K562 (cell line): ENCODE measurements around the gene MPC2. TPM values are rescaled to one million over a fixed set of nuclear protein-coding genes. Genes with fewer than 3 reads are reported as not detected.
A peak's percentile ranks its signal among the peaks of the same experiment; 100 is the strongest.
"Not testable (repeated sequence)": the region's sequence is repeated elsewhere in the genome, so short reads cannot be mapped to it uniquely, and the experiment has no call there.

Experiments
- ATAC-seq: fragments of 200-7000 bp; cut with Tn5 transposase; 3 replicates; pipeline ENCODE4 v1.9.1; 2020; ENCODE audit warnings: moderate library complexity
- BruUV-seq: library from RNA; stranded (reverse); fragments of 400-500 nt; replicated peaks from 2 replicates; lab custom pipeline; 2021; lab: Mats Ljungman, UMichigan
- CTCF ChIA-PET: fragments of 300-600 bp; formaldehyde crosslinking; extraction: SDS; loops from one replicate; lab custom pipeline; 2021; ENCODE audit warnings: low intra/inter-chr PET ratio; lab: Yijun Ruan, JAX
- POLR2A ChIA-PET: fragments of 300-600, 350-650 bp; sonication (Branson Sonifier 250); formaldehyde crosslinking; extraction: SDS; loops from one replicate; lab custom pipeline; 2021; ENCODE audit warnings: antibody characterized with exemption, inconsistent platforms; lab: Yijun Ruan, JAX
- DNase-seq, 4 experiments: peaks; one replicate each; pipeline versions ENCODE4 v3.0.0 to v3.0.0-alpha.2; 2011 to 2018; ENCODE audit warnings: low spot score in 3 of 4, mixed read lengths in 3 of 4; ENCODE audit errors: extremely low read depth in 1 of 4
- FAIRE-seq: peaks from 2 replicates; lab custom pipeline; 2011; peaks lifted over from hg19 to GRCh38; lab: Jason Lieb, UNC
- H2AFZ ChIP-seq: 2 replicates; pipeline ENCODE4 v1.6.0; 2011; ENCODE audit warnings: low read depth, low read length, control low read depth, inconsistent platforms
- H3K27ac ChIP-seq: fragments of 200-600 bp; 3 replicates; pipeline ENCODE4 v1.8.0; 2011; ENCODE audit warnings: low read depth, mild to moderate bottlenecking, control low read depth, inconsistent platforms, low read length, moderate library complexity, mixed read lengths; ENCODE audit errors: extremely low read depth
- H3K27me3 ChIP-seq, 2 experiments: fragments of 300-600 bp in 1 of 2; 2 replicates in 1 of 2; 3 replicates in 1 of 2; pipeline versions ENCODE4 v1.6.0 to v1.8.0; 2011; ENCODE audit warnings: inconsistent platforms in 2 of 2, low read length in 2 of 2, mild to moderate bottlenecking in 1 of 2, mixed read lengths in 1 of 2, moderate library complexity in 1 of 2; ENCODE audit not compliant: control insufficient read depth in 2 of 2, insufficient read depth in 2 of 2
- H3K36me3 ChIP-seq: fragments of 300-600 bp; 3 replicates; pipeline ENCODE4 v1.8.0; 2011; ENCODE audit warnings: mild to moderate bottlenecking, low read length, inconsistent platforms; ENCODE audit not compliant: control insufficient read depth, insufficient read depth
- H3K4me1 ChIP-seq, 2 experiments: fragments of 200-600 bp in 1 of 2; replicated peaks in 1 of 2; 2 replicates in 1 of 2; 3 replicates in 1 of 2; pipeline versions ENCODE4 v1.5.1 to v1.8.0; 2011; ENCODE audit warnings: inconsistent platforms in 2 of 2, low read length in 2 of 2, mild to moderate bottlenecking in 1 of 2, mixed read lengths in 1 of 2, moderate library complexity in 1 of 2; ENCODE audit not compliant: control insufficient read depth in 2 of 2, insufficient read depth in 2 of 2
- H3K4me2 ChIP-seq: 2 replicates; pipeline ENCODE4 v1.6.1; 2011; ENCODE audit warnings: low read length, control low read depth, inconsistent platforms, mixed read lengths; ENCODE audit not compliant: insufficient read depth
- H3K4me3 ChIP-seq: fragments of 200-600 bp; sonication (generic), shearing (Covaris generic); 2 replicates; pipeline ENCODE4 v1.5.1; 2016; ENCODE audit warnings: control low read depth, inconsistent platforms
- H3K79me2 ChIP-seq: fragments of 200-600 bp; 3 replicates; pipeline ENCODE4 v1.8.0; 2011; ENCODE audit warnings: low read length, inconsistent platforms; ENCODE audit not compliant: control insufficient read depth, insufficient read depth
- H3K9ac ChIP-seq, 2 experiments: 2 replicates each; pipeline versions ENCODE4 v1.6.0 to v1.6.1; 2011; ENCODE audit warnings: low read depth in 2 of 2, low read length in 2 of 2, control low read depth in 1 of 2, inconsistent platforms in 1 of 2, mild to moderate bottlenecking in 1 of 2, mixed read lengths in 1 of 2; ENCODE audit not compliant: insufficient read depth in 1 of 2
- H3K9me1 ChIP-seq: one replicate; pipeline ENCODE4 v1.6.0; 2011; ENCODE audit warnings: inconsistent platforms, mild to moderate bottlenecking, low read length, moderate library complexity; ENCODE audit not compliant: control insufficient read depth, insufficient read depth
- H3K9me3 ChIP-seq: replicated peaks from 2 replicates; pipeline ENCODE4 v1.5.1; 2011; ENCODE audit warnings: low read depth, low read length, inconsistent platforms; ENCODE audit not compliant: control insufficient read depth, insufficient read depth
- H4K20me1 ChIP-seq: replicated peaks from 2 replicates; pipeline ENCODE4 v1.6.1; 2011; ENCODE audit warnings: low read length, inconsistent platforms, mixed read lengths; ENCODE audit not compliant: control insufficient read depth, insufficient read depth
- ARID1B ChIP-seq: fragments of 450-650 bp; IDR thresholded peaks from 2 replicates; pipeline ENCODE4 v1.6.1; 2016; ENCODE audit warnings: antibody characterized with exemption, mild to moderate bottlenecking, inconsistent platforms
- BCOR ChIP-seq: fragments of 450-650 bp; IDR thresholded peaks from 2 replicates; pipeline ENCODE4 v1.6.1; 2016
- CEBPB ChIP-seq: fragments of 450-650 bp; IDR thresholded peaks from 2 replicates; pipeline ENCODE4 v1.6.1; 2016; ENCODE audit warnings: missing genetic modification characterization, missing compliant biosample characterization
- HDAC1 ChIP-seq, 2 experiments: fragments of 450-650 bp; IDR thresholded peaks; 2 replicates each; pipeline ENCODE4 v1.6.1; 2016 to 2017; ENCODE audit warnings: inconsistent platforms in 1 of 2, mild to moderate bottlenecking in 1 of 2, moderate library complexity in 1 of 2
- HIVEP1 ChIP-seq: fragments of 250-450 bp; sonication (Bioruptor Pico); IDR thresholded peaks from 2 replicates; pipeline ENCODE4 v1.4.0; 2020; ENCODE audit warnings: mild to moderate bottlenecking
- KDM1A ChIP-seq, 2 experiments: fragments of 450-650 bp; IDR thresholded peaks; 2 replicates each; pipeline ENCODE4 v1.6.1; 2016; ENCODE audit warnings: mild to moderate bottlenecking in 2 of 2
- KLF13 ChIP-seq: fragments of 450-650 bp; IDR thresholded peaks from 2 replicates; pipeline ENCODE4 v1.6.1; 2016; ENCODE audit warnings: missing genetic modification characterization, low read depth, mild to moderate bottlenecking, missing compliant biosample characterization, moderate library complexity, borderline replicate concordance
- NBN ChIP-seq: fragments of 450-650 bp; IDR thresholded peaks from 2 replicates; pipeline ENCODE4 v1.6.1; 2016; ENCODE audit warnings: low read depth, mild to moderate bottlenecking
- SIN3B ChIP-seq: fragments of 450-650 bp; IDR thresholded peaks from 2 replicates; pipeline ENCODE4 v1.6.1; 2017; ENCODE audit warnings: low read depth, mild to moderate bottlenecking, moderate library complexity
- SMAD4 ChIP-seq: fragments of 250-450 bp; sonication (Bioruptor Pico); conservative IDR thresholded peaks from 2 replicates; pipeline ENCODE4 v1.8.0; 2021; ENCODE audit warnings: inconsistent platforms, mild to moderate bottlenecking, moderate library complexity
- SMARCA5 ChIP-seq: fragments of 450-650 bp; IDR thresholded peaks from 2 replicates; pipeline ENCODE4 v1.6.1; 2016
- SMARCE1 ChIP-seq: fragments of 450-650 bp; IDR thresholded peaks from 2 replicates; pipeline ENCODE4 v1.7.1; 2016; ENCODE audit warnings: mild to moderate bottlenecking
- SNIP1 ChIP-seq: fragments of 450-650 bp; IDR thresholded peaks from 2 replicates; pipeline ENCODE4 v1.7.1; 2017; ENCODE audit warnings: low read depth, mild to moderate bottlenecking
- THRB ChIP-seq: fragments of 450-650 bp; formaldehyde crosslinking; conservative IDR thresholded peaks from 2 replicates; pipeline ENCODE4 v1.4.0; 2022; ENCODE audit warnings: mild to moderate bottlenecking, missing genetic modification characterization
- ZKSCAN3 ChIP-seq: fragments of 250-450 bp; sonication (Bioruptor Pico); IDR thresholded peaks from 2 replicates; pipeline ENCODE4 v1.4.0; 2020
- WGBS: fragments of 100-300 bp; shearing (Covaris generic); methylation state at CpG from one replicate; pipeline ENCODE4 v1.1.6; 2016; ENCODE audit warnings: low coverage, mixed read lengths; ENCODE audit not compliant: insufficient coverage; ENCODE audit errors: missing lambda C conversion rate; 5-methylcytosine and 5-hydroxymethylcytosine counted together
- in situ Hi-C: fragments of 300-500 bp; cut with MboI; formaldehyde crosslinking; loops from 4 replicates; pipeline ENCODE4 v1.15.0; 2018; ENCODE audit warnings: inconsistent platforms, mixed read lengths
- intact Hi-C: fragments of 100-400 bp; cut with micrococcal nuclease; formaldehyde crosslinking; loops from 2 replicates; pipeline ENCODE4 v1.14.2; 2022
- polyA plus RNA-seq, 8 experiments: library from polyadenylated mRNA; depleted of rRNA in 4 of 8; stranded (reverse) in 5 of 8; unstranded in 3 of 8; fragments of >200 nt; fragmentation: Nextera tagmentation in 2 of 8; fragmentation: Illumina TruSeq in 1 of 8; extraction: Ambion mirVana in 2 of 8; extraction: Trizol in 1 of 8; gene quantifications; 2 replicates each; pipeline versions ENCODE4 v1.2.1 to v1.2.3, GENCODE V29; 2011 to 2014; ENCODE audit warnings: inconsistent platforms in 1 of 8, missing spikeins in 1 of 8
- total RNA-seq, 7 experiments: library from RNA; depleted of rRNA in 6 of 7; stranded (reverse); fragments of >200 nt in 6 of 7; fragmentation: Illumina TruSeq in 2 of 7; extraction: Trizol in 2 of 7; gene quantifications; 2 replicates each; pipeline versions ENCODE4 v1.2.1 to v1.2.3, GENCODE V29; 2011 to 2021; ENCODE audit warnings: low replicate concordance in 1 of 7
- TF ChIP-seq, protein P1 (sequence below): fragments of 450-650 bp; formaldehyde crosslinking; IDR thresholded peaks from 2 replicates; pipeline ENCODE4 v1.4.0; 2020; ENCODE audit warnings: mild to moderate bottlenecking, mixed read lengths
- TF ChIP-seq, protein P2 (sequence below): fragments of 450-650 bp; IDR thresholded peaks from 2 replicates; pipeline ENCODE4 v1.6.1; 2016; ENCODE audit warnings: borderline replicate concordance

MPC2 gene
- total and polyA plus RNA-seq, 9 of the 15 experiments (the other 6 are each of a cell fraction or from before 2014, with no cell fraction given) = 70.7 to 179 (median 144) TPM

GRCh38 chr1:167929725-167930124 is 7.1 kb downstream of the MPC2 start (continued):
- TF ChIP-seq, protein P1, sequence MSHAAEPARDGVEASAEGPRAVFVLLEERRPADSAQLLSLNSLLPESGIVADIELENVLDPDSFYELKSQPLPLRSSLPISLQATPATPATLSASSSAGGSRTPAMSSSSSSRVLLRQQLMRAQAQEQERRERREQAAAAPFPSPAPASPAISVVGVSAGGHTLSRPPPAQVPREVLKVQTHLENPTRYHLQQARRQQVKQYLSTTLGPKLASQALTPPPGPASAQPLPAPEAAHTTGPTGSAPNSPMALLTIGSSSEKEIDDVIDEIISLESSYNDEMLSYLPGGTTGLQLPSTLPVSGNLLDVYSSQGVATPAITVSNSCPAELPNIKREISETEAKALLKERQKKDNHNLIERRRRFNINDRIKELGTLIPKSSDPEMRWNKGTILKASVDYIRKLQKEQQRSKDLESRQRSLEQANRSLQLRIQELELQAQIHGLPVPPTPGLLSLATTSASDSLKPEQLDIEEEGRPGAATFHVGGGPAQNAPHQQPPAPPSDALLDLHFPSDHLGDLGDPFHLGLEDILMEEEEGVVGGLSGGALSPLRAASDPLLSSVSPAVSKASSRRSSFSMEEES (CRISPR knock-in tag) = peak; percentile 11; the same call in 1 of the 2 replicates
- TF ChIP-seq HIVEP1 (CRISPR knock-in tag) (no peak), SNIP1 (no peak), SIN3B (no peak), ZKSCAN3 (CRISPR knock-in tag) (no peak)

DNA sequence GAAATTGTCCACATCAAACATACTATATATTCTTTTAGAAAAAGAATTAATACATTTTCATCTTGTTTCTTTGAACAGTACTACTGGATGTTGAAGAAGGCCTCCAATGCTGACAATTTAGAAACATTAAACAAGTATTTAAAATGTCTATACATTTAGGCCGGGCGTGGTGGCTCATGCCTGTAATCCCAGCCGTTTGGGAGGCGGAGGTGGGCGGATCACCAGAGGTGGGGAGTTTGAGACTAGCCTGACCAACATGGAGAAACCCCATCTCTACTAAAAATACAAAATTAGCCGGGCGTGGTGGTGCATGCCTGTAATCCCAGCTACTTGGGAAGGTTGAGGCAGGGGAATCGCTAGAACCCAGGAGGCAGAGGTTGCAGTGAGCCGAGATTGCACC is 8.0 kb downstream of the MPC2 start:
- CTCF ChIA-PET, H3K27me3 ChIP-seq, intact Hi-C loops, H3K9me3 ChIP-seq, H4K20me1 ChIP-seq, in situ Hi-C loops, BruUV-seq, H3K9me1 ChIP-seq, H3K36me3 ChIP-seq, FAIRE-seq: not testable (repeated sequence)
- POLR2A ChIA-PET = interaction anchor here (2.7 kb wide), 1 partner anchor 8 kb away, joined by 24 read pairs; the partner anchor contains the start of genes DCAF6 and MPC2
- Histone ChIP-seq H2AFZ (peak overlapping the region; percentile 40), H3K9ac (peak overlapping the region; percentile 58 to 72; a peak in 3 of 4 replicates), H3K4me3 (peak overlapping the region; percentile 1; the same call in 1 of the 2 replicates), H3K4me1 (peaks cover 24 to 41% of the 10 kb centered on the region in 2 experiments), H3K27ac (peak overlapping the region; percentile 69; the same call in 2 of the 3 replicates), H3K79me2 (peaks cover 95% of the 10 kb centered on the region), H3K4me2 (peak overlapping the region; percentile 58)
- 4% methylated on average over 9 of the region's 9 CpGs for WGBS
- ATAC-seq (peak; percentile 24), DNase-seq (peak in 1 of 4 experiments; percentile 74)
- TF ChIP-seq BCOR = 0 out of 2 replicates have a peak, but pooled peaks have one; percentile 38
- peak in 1 of 2 experiments; percentile 46; a peak in 2 of 4 replicates for TF ChIP-seq HDAC1 (IDR thresholded peaks at IDR 0.05)
- 0 out of 2 replicates have a peak, but pooled peaks have one; percentile 39 for TF ChIP-seq SMARCE1
- peak; percentile 4; the same call in 1 of the 2 replicates for TF ChIP-seq ARID1B
- 0 out of 2 replicates have a peak, but pooled peaks have one; percentile 35 for TF ChIP-seq THRB (CRISPR knock-in tag)
- 0 out of 2 replicates have a peak, but pooled peaks have one; percentile 50 for TF ChIP-seq NBN
- TF ChIP-seq SMAD4 (CRISPR knock-in tag) = peak; percentile 45; the same call in 1 of the 2 replicates
- peak; percentile 55; the same call in 1 of the 2 replicates for TF ChIP-seq KLF13
- TF ChIP-seq CEBPB (tag) = 0 out of 2 replicates have a peak, but pooled peaks have one; percentile 41
- TF ChIP-seq, protein P2, sequence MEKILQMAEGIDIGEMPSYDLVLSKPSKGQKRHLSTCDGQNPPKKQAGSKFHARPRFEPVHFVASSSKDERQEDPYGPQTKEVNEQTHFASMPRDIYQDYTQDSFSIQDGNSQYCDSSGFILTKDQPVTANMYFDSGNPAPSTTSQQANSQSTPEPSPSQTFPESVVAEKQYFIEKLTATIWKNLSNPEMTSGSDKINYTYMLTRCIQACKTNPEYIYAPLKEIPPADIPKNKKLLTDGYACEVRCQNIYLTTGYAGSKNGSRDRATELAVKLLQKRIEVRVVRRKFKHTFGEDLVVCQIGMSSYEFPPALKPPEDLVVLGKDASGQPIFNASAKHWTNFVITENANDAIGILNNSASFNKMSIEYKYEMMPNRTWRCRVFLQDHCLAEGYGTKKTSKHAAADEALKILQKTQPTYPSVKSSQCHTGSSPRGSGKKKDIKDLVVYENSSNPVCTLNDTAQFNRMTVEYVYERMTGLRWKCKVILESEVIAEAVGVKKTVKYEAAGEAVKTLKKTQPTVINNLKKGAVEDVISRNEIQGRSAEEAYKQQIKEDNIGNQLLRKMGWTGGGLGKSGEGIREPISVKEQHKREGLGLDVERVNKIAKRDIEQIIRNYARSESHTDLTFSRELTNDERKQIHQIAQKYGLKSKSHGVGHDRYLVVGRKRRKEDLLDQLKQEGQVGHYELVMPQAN = peak; percentile 32; the same call in 1 of the 2 replicates
- TF ChIP-seq SMARCA5 = peak; percentile 26; the same call in 1 of the 2 replicates
- peak; percentile 34 to 55; a peak in 2 of 4 replicates for TF ChIP-seq KDM1A (IDR thresholded peaks at IDR 0.05)
